Measurements from ENCODE around the gene POLQ. TPM values are rescaled to one million over a fixed set of nuclear protein-coding genes. Genes with fewer than 3 reads are reported as not detected.

POLQ gene
- total and polyA plus RNA-seq, 2 of the 4 experiments (the other 2 are of a cell fraction) = 1.8 to 5.0 TPM

DNA sequence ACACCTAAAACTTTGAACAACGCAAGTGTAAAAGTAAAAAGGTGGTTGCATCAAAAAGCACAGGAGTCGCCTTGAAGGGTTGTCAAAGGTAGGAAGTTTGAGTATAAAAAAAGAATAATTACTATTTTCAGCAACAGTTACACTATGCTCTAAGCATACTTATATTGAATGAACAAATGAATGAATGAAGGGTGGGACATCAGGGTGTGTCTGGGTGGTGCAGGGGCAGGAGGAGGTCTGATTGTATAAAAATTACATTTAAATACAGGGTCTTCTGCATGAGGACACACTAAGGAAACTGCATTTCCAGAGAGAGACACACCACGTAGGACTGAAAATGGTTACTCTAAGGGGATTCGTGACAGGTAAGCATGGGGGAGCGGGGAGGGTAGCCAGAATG lies 21.9 kb upstream of the POLQ start, which contains the start of gene ARGFX:
TSS of gene ARGFX (plus strand) at position 301 of the 400 bp plus-strand sequence. CDS start 2,765 bp downstream, outside the sequence.
- H3K4ac ChIP-seq (ENCODE audit: low read depth, low read length) = no peak within 1 kb of the TSS
- in situ Hi-C loops (cut with MboI; ENCODE audit: low sequenced_read_pairs) (no loop called here), intact Hi-C loops (cut with micrococcal nuclease) (no loop called here), dilution Hi-C loops (cut with HindIII; ENCODE audit: low sequenced_read_pairs, unreplicated experiment) (no loop called here)
- no peak within 1 kb of the TSS for H2AFZ ChIP-seq (replicated peaks; ENCODE audit: low read length, poor library complexity)
- no peak within 1 kb of the TSS for H4K5ac ChIP-seq (ENCODE audit: low read depth, low read length)
- TF ChIP-seq, protein P1, sequence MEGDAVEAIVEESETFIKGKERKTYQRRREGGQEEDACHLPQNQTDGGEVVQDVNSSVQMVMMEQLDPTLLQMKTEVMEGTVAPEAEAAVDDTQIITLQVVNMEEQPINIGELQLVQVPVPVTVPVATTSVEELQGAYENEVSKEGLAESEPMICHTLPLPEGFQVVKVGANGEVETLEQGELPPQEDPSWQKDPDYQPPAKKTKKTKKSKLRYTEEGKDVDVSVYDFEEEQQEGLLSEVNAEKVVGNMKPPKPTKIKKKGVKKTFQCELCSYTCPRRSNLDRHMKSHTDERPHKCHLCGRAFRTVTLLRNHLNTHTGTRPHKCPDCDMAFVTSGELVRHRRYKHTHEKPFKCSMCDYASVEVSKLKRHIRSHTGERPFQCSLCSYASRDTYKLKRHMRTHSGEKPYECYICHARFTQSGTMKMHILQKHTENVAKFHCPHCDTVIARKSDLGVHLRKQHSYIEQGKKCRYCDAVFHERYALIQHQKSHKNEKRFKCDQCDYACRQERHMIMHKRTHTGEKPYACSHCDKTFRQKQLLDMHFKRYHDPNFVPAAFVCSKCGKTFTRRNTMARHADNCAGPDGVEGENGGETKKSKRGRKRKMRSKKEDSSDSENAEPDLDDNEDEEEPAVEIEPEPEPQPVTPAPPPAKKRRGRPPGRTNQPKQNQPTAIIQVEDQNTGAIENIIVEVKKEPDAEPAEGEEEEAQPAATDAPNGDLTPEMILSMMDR (conservative IDR thresholded peaks at IDR 0.05; ENCODE audit: low read depth, low read length) = no peak
- TF ChIP-seq CHD1 (IDR thresholded peaks at IDR 0.05; ENCODE audit: low read depth, low read length) (no peak), FOS (IDR thresholded peaks at IDR 0.05; ENCODE audit: low read depth, low read length) (no peak), POLR2A (IDR thresholded peaks at IDR 0.05; ENCODE audit: low read depth, low read length) (no peak), SMC3 (IDR thresholded peaks at IDR 0.05; ENCODE audit: low read depth, low read length) (no peak), RCOR1 (IDR thresholded peaks at IDR 0.05; ENCODE audit: insufficient replicate concordance, low read length) (no peak), RFX5 (IDR thresholded peaks at IDR 0.05; ENCODE audit: low read depth, low read length) (no peak), MAFK (IDR thresholded peaks at IDR 0.05; ENCODE audit: low read depth, low read length) (no peak), NFE2L2 (IDR thresholded peaks at IDR 0.05; ENCODE audit: low read depth, low read length) (no peak)
- TF ChIP-seq, protein P2, sequence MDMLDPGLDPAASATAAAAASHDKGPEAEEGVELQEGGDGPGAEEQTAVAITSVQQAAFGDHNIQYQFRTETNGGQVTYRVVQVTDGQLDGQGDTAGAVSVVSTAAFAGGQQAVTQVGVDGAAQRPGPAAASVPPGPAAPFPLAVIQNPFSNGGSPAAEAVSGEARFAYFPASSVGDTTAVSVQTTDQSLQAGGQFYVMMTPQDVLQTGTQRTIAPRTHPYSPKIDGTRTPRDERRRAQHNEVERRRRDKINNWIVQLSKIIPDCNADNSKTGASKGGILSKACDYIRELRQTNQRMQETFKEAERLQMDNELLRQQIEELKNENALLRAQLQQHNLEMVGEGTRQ (IDR thresholded peaks at IDR 0.05; ENCODE audit: low read depth, low read length) = no peak
- TF ChIP-seq, protein P3, sequence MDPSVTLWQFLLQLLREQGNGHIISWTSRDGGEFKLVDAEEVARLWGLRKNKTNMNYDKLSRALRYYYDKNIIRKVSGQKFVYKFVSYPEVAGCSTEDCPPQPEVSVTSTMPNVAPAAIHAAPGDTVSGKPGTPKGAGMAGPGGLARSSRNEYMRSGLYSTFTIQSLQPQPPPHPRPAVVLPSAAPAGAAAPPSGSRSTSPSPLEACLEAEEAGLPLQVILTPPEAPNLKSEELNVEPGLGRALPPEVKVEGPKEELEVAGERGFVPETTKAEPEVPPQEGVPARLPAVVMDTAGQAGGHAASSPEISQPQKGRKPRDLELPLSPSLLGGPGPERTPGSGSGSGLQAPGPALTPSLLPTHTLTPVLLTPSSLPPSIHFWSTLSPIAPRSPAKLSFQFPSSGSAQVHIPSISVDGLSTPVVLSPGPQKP (IDR thresholded peaks at IDR 0.05; ENCODE audit: borderline replicate concordance, low read depth, low read length) = no peak
- no peak within 1 kb of the TSS for H3K27ac ChIP-seq (ENCODE audit: insufficient read depth, low read length)
- H3K4me2 ChIP-seq (ENCODE audit: low read depth, low read length) = no peak within 1 kb of the TSS
- H3K9ac ChIP-seq (ENCODE audit: low read depth, low read length) = no peak within 1 kb of the TSS
- no peak within 1 kb of the TSS for H4K8ac ChIP-seq (ENCODE audit: low read depth in 2 of 2, low read length in 2 of 2)
- H2AK5ac ChIP-seq (ENCODE audit: low read depth, low read length) = no peak within 1 kb of the TSS
- H3K9me1 ChIP-seq (ENCODE audit: insufficient read depth, low read length) = no peaks in the 10 kb centered on the region
- no peak within 1 kb of the TSS for H2AK9ac ChIP-seq (replicated peaks; ENCODE audit: low read depth, low read length, poor library complexity)
- no peak within 1 kb of the TSS for H2BK20ac ChIP-seq (ENCODE audit: low read depth, low read length)
- H4K20me1 ChIP-seq (ENCODE audit: insufficient read depth, low read length) = no peaks in the 10 kb centered on the region
- CTCF ChIA-PET = no interaction called here
- H4K91ac ChIP-seq (ENCODE audit: insufficient read depth, low read depth, low read length) = no peak within 1 kb of the TSS
- H3K4me1 ChIP-seq (ENCODE audit: control insufficient read depth, insufficient read depth, low read length) = no peaks in the 10 kb centered on the region
- H2BK120ac ChIP-seq (ENCODE audit: low read depth, low read length) = no peak within 1 kb of the TSS
- H3K4me3 ChIP-seq (ENCODE audit: insufficient read depth, low read depth, low read length) = no peak within 1 kb of the TSS
- H3K79me1 ChIP-seq (ENCODE audit: low read depth in 1 of 2, low read length in 2 of 2) = no peaks in the 10 kb centered on the region
- H3K9me3 ChIP-seq (ENCODE audit: control insufficient read depth, insufficient read depth, low read length) = no peaks in the 10 kb centered on the region
- H3K27me3 ChIP-seq (ENCODE audit: control insufficient read depth, insufficient read depth, low read length) = no peaks in the 10 kb centered on the region
- H2BK5ac ChIP-seq (ENCODE audit: low read depth, low read length, poor library complexity, severe bottlenecking) = no peak within 1 kb of the TSS
- ATAC-seq (ENCODE audit: low read depth) = no peak
- no TSS peak for BruUV-seq (replicated peaks)
- H3K14ac ChIP-seq (replicated peaks; ENCODE audit: low read depth, low read length) = no peak within 1 kb of the TSS
- no CpG with 5 or more reads among the region's 5 CpGs for WGBS, 2 experiments (ENCODE audit: extremely low coverage in 2 of 2, insufficient read length in 1 of 2)
- DNase-seq = no peak
- no peak within 1 kb of the TSS for H3K23ac ChIP-seq (ENCODE audit: low read depth, low read length)
- no peak within 1 kb of the TSS for H3K56ac ChIP-seq (ENCODE audit: extremely low read depth, insufficient read depth, low read length)
- no peak within 1 kb of the TSS for H3K18ac ChIP-seq (ENCODE audit: low read depth, low read length)
- no peak within 1 kb of the TSS for H2BK15ac ChIP-seq (ENCODE audit: low read depth, low read length)
- POLR2A ChIA-PET (ENCODE audit: unreplicated experiment) = no interaction called here
- H3K36me3 ChIP-seq (ENCODE audit: control insufficient read depth, insufficient read depth, low read length) = no peaks in the 10 kb centered on the region

Data from IMR-90 (cell line).